ENCODE results near the gene LTBP2. TPM values are rescaled to one million over a fixed set of nuclear protein-coding genes. Genes with fewer than 3 reads are reported as not detected.
A peak's percentile ranks its signal among the peaks of the same experiment; 100 is the strongest.

LTBP2 gene
- total RNA-seq, 3 donors from 2014 or later (not counting 1 experiment from before 2014, with no cell fraction given): 2.1 to 3.7 (median 3.0) TPM

DNA sequence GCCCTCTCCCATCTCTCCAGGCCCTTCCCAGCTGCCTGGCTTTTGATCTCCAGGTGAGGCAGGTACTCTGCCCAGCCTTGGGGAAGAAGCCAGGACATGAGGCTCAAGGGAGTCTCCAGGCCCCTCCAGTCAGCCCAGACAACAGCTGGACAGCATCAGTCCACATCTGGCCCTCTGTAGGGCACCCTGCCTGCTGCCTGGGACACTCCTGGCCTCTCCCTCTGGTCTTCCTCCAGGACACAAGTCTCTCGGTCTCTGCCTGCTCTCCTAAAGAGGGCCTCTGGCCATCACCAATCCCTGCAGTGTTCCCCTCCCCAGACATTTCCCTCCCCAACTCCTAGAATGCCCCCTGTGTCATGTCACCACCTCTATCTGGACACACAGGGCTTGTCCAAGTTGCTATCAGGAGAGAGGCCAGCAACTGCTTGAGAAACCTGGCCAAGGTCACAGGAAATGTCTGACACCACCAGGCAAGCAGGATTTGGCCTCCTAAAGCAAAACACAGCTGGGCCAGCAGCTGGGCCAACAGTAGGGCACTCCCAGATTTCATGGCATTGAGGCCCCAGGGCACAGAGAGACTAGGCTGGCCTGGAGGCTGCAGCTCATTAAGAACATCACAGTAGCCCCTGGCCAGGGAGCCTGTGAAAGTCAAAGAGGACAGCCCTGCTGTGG, 29.0 kb downstream of the LTBP2 start:
- Histone ChIP-seq H3K36me3 (ENCODE audit: control insufficient read depth, insufficient read depth, low read length) (no peaks in the 10 kb centered on the region), H3K4me3 (ENCODE audit: low read length) (no peak overlapping the region), H3K27me3 (ENCODE audit: control insufficient read depth, insufficient read depth, low read length) (peaks cover 3% of the 10 kb centered on the region), H3K9me3 (ENCODE audit: control insufficient read depth, insufficient read depth, low read length) (no peaks in the 10 kb centered on the region), H3K27ac (ENCODE audit: low read length) (no peak overlapping the region), H3K4me1 (ENCODE audit: control insufficient read depth, insufficient read depth, low read length) (no peaks in the 10 kb centered on the region)
- Mint-ChIP-seq H3K9me3 (no peaks in the 10 kb centered on the region), H3K27ac (no peak overlapping the region), H3K4me1 (peaks cover 0 to 7% of the 10 kb centered on the region in 2 donors), H3K4me3 (no peak overlapping the region), H3K27me3 (ENCODE audit: low read depth in 2 of 2) (peaks cover 74 to 82% of the 10 kb centered on the region in 2 donors), H3K36me3 (no peaks in the 10 kb centered on the region)
- no peak for ATAC-seq
- intact Hi-C loops (cut with micrococcal nuclease): no loop called here
- WGBS (ENCODE audit: insufficient coverage): 90% methylated on average over 1 of the region's 1 CpG
- TF ChIP-seq, protein P1, sequence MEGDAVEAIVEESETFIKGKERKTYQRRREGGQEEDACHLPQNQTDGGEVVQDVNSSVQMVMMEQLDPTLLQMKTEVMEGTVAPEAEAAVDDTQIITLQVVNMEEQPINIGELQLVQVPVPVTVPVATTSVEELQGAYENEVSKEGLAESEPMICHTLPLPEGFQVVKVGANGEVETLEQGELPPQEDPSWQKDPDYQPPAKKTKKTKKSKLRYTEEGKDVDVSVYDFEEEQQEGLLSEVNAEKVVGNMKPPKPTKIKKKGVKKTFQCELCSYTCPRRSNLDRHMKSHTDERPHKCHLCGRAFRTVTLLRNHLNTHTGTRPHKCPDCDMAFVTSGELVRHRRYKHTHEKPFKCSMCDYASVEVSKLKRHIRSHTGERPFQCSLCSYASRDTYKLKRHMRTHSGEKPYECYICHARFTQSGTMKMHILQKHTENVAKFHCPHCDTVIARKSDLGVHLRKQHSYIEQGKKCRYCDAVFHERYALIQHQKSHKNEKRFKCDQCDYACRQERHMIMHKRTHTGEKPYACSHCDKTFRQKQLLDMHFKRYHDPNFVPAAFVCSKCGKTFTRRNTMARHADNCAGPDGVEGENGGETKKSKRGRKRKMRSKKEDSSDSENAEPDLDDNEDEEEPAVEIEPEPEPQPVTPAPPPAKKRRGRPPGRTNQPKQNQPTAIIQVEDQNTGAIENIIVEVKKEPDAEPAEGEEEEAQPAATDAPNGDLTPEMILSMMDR (IDR thresholded peaks at IDR 0.05): no peak
- no peak for DNase-seq

GRCh38 chr14:74580275-74580672, 31.8 kb downstream of the LTBP2 start:
- WGBS (ENCODE audit: insufficient coverage): 48% methylated on average over 4 of the region's 4 CpGs
- ATAC-seq: no peak
- no peak overlapping the region for H3K27ac Mint-ChIP-seq

DNA sequence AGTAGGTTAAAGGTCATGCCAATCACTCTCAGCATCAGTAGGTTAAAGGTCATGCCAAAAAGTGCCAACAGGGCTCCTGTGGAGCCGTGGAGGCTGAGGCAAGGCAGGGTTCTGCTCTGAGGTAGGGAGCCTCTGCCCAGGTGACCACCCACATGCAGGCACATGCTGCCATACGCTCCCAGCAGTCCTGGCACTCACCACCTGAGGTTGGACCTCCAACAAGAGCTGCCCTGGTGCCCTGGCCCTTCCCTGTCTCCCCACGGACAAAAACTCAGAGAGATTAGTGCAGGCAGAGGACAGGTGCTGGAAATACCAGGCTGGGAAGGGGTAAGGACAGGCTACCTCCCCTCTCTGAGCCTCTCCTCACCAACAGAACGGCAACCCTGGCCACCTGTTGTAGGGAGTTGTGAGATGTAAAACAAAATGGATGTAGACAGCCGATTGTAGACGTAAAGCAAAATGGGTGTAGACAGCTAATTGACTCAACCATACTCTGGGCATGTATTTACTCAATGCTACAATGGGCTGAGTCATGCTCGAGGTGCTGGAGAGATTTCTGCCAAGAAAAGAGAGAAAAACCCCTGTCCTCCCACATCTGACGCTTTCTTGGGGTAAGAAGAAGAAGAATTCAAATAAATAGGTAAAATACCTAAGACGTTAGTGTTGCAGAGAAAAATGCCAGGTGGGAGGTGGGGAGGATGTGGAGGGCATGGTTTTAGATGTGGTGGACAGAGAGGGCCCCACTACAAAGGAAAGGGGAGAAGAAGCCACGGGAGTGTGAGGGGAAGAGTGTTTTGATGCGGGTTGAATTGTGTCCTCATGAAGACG, 32.4 kb downstream of the LTBP2 start:
- WGBS (ENCODE audit: insufficient coverage): 58% methylated on average over 10 of the region's 12 CpGs
- H3K36me3 ChIP-seq (ENCODE audit: control insufficient read depth, insufficient read depth, low read length): no peaks in the 10 kb centered on the region
- H3K9me3 Mint-ChIP-seq: no peaks in the 10 kb centered on the region
- H3K4me3 Mint-ChIP-seq: no peak overlapping the region
- H3K9me3 ChIP-seq (ENCODE audit: control insufficient read depth, insufficient read depth, low read length): no peaks in the 10 kb centered on the region
- ATAC-seq: no peak
- no peak overlapping the region for H3K27ac Mint-ChIP-seq
- peak in 1 of 2 donors; percentile 29 for DNase-seq
- TF ChIP-seq, protein P1 (IDR thresholded peaks at IDR 0.05): no peak
- peaks cover 0 to 13% of the 10 kb centered on the region in 2 donors for H3K4me1 Mint-ChIP-seq
- peaks cover 6% of the 10 kb centered on the region for H3K27me3 ChIP-seq (ENCODE audit: control insufficient read depth, insufficient read depth, low read length)
- peaks cover 71 to 84% of the 10 kb centered on the region in 2 donors for H3K27me3 Mint-ChIP-seq (ENCODE audit: low read depth in 2 of 2)
- no peaks in the 10 kb centered on the region for H3K36me3 Mint-ChIP-seq
- H3K4me3 ChIP-seq (ENCODE audit: low read length): no peak overlapping the region
- intact Hi-C loops (cut with micrococcal nuclease): no loop called here
- no peak overlapping the region for H3K27ac ChIP-seq (ENCODE audit: low read length)
- H3K4me1 ChIP-seq (ENCODE audit: control insufficient read depth, insufficient read depth, low read length): peaks cover 5% of the 10 kb centered on the region

More at GRCh38 chr14:74580275-74580672, 31.8 kb downstream of the LTBP2 start:
- H3K4me1 Mint-ChIP-seq: peaks cover 0 to 10% of the 10 kb centered on the region in 2 donors
- H3K27me3 Mint-ChIP-seq (ENCODE audit: low read depth in 2 of 2): peaks cover 75 to 89% of the 10 kb centered on the region in 2 donors
- Histone ChIP-seq H3K4me1 (ENCODE audit: control insufficient read depth, insufficient read depth, low read length) (no peaks in the 10 kb centered on the region), H3K36me3 (ENCODE audit: control insufficient read depth, insufficient read depth, low read length) (no peaks in the 10 kb centered on the region), H3K4me3 (ENCODE audit: low read length) (no peak overlapping the region), H3K9me3 (ENCODE audit: control insufficient read depth, insufficient read depth, low read length) (no peaks in the 10 kb centered on the region), H3K27me3 (ENCODE audit: control insufficient read depth, insufficient read depth, low read length) (peaks cover 6% of the 10 kb centered on the region), H3K27ac (ENCODE audit: low read length) (no peak overlapping the region)
- H3K9me3 Mint-ChIP-seq: no peaks in the 10 kb centered on the region
- H3K4me3 Mint-ChIP-seq: no peak overlapping the region
- TF ChIP-seq, protein P1 (IDR thresholded peaks at IDR 0.05): no peak
- no peak for DNase-seq
- no peaks in the 10 kb centered on the region for H3K36me3 Mint-ChIP-seq
- intact Hi-C loops (cut with micrococcal nuclease): no loop called here
